HUES64 (cell line): Measurements from ENCODE around the gene GRIA1.
"Not testable (repeated sequence)": the region's sequence is repeated elsewhere in the genome, so short reads cannot be mapped to it uniquely, and the experiment has no call there.

Experiments used
- H3K27ac ChIP-seq: 2 replicates; pipeline ENCODE4 v1.7.0; 2013; ENCODE audit warnings: low read depth, low read length, inconsistent platforms
- H3K27me3 ChIP-seq: 2 replicates; pipeline ENCODE4 v1.6.1; 2013; ENCODE audit warnings: mild to moderate bottlenecking, low read length; ENCODE audit not compliant: insufficient read depth
- H3K36me3 ChIP-seq: 2 replicates; pipeline ENCODE4 v1.6.1; 2013; ENCODE audit warnings: mild to moderate bottlenecking, low read length; ENCODE audit not compliant: insufficient read depth
- H3K4me1 ChIP-seq: 2 replicates; pipeline ENCODE4 v1.6.1; 2013; ENCODE audit warnings: mild to moderate bottlenecking, low read length, moderate library complexity; ENCODE audit not compliant: insufficient read depth
- H3K4me3 ChIP-seq: 2 replicates; pipeline ENCODE4 v1.5.1; 2013; ENCODE audit warnings: mild to moderate bottlenecking, low read length, moderate library complexity
- H3K9ac ChIP-seq: 2 replicates; pipeline ENCODE4 v1.6.1; 2013; ENCODE audit warnings: mild to moderate bottlenecking, low read depth, low read length
- H3K9me3 ChIP-seq: 2 replicates; pipeline ENCODE4 v1.6.1; 2013; ENCODE audit warnings: low read depth, low read length; ENCODE audit not compliant: insufficient read depth
- WGBS: fragments of 150-250, 120-280 bp; methylation state at CpG from one replicate; pipeline ENCODE4 v1.1.7; 2013; ENCODE audit warnings: missing lambda C conversion rate; 5-methylcytosine and 5-hydroxymethylcytosine counted together

GRIA1 gene

DNA sequence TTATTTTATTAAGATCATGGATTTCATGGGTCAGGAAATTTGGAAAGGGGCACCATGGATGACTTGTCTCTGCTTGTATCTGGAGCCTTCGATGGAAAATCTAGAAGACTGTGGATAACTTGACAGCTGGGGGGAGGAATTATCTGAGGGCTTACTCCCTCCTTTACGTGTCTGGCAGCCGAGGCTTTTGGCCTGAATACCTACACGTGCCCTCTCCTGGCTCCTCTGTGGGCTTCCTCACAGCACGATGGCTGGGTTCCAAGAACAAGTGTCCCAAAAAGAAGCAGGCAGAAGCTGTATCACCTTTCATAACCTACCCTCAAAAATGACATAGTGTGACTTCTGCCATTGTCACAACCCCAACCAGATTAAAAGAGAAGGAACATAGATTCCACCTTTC lies 228.9 kb downstream of the GRIA1 start:
- no peak overlapping the region for H3K9ac ChIP-seq
- H3K27ac ChIP-seq: no peak overlapping the region
- H3K4me1 ChIP-seq: no peaks in the 10 kb centered on the region
- H3K9me3 ChIP-seq: peaks cover 11% of the 10 kb centered on the region
- H3K36me3 ChIP-seq: no peaks in the 10 kb centered on the region
- H3K27me3 ChIP-seq: no peaks in the 10 kb centered on the region
- no peak overlapping the region for H3K4me3 ChIP-seq
- WGBS: 95% methylated on average over 5 of the region's 5 CpGs

DNA sequence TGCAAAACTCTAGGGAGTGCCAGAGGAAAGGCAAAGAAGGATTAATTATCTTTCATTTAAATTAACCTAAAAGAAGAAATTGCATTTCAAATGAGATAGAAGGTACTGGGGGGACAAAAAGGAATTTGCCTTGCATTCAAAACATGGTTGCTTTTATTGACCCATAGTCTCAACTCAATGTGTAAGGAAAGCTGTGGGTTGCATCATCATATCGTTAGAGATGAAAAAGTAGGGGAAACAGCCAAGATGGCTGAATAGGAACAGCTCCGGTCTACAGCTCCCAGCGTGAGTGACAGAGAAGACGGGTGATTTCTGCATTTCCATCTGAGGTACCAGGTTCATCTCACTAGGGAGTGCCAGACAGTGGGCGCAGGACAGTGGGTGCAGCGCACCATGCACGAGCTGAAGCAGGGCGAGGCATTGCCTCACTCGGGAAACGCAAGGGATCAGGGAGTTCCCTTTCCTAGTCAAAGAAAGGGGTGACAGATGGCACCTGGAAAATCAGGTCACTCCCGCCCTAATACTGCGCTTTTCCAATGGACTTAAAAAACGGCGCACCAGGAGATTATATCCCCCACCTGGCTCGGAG lies 232.6 kb downstream of the GRIA1 start:
- not testable (repeated sequence) for H3K27ac ChIP-seq, H3K9ac ChIP-seq, H3K4me3 ChIP-seq, H3K36me3 ChIP-seq, H3K27me3 ChIP-seq, H3K4me1 ChIP-seq
- WGBS: 91% methylated on average over 15 of the region's 15 CpGs
- H3K9me3 ChIP-seq: peaks cover 11% of the 10 kb centered on the region

DNA sequence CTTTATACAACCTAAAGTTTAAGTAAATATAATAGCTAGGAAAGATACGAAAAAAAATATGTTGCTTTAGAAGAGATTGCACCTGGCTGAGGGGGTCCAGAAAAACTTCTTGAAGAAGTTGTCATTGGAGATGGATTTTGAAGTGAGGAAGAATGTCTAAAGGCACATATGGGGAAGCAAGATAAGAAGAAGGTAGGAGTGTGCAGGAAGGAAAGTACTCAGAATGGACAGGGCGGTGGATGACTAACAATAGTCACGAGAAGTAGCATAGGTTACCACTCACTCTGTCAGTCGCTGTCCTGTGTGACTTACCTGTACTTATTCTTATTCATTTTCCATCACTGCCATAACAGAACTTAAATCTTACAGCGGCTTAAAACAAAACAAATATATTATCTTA lies 251.6 kb downstream of the GRIA1 start:
- Histone ChIP-seq H3K9me3 (0 out of 2 replicates have a peak, but pooled peaks cover 5% of the 10 kb centered on the region), H3K27ac (no peak overlapping the region), H3K4me3 (no peak overlapping the region), H3K9ac (no peak overlapping the region), H3K36me3 (no peaks in the 10 kb centered on the region), H3K4me1 (no peaks in the 10 kb centered on the region), H3K27me3 (no peaks in the 10 kb centered on the region)
- 82% methylated on average over 5 of the region's 5 CpGs for WGBS

DNA sequence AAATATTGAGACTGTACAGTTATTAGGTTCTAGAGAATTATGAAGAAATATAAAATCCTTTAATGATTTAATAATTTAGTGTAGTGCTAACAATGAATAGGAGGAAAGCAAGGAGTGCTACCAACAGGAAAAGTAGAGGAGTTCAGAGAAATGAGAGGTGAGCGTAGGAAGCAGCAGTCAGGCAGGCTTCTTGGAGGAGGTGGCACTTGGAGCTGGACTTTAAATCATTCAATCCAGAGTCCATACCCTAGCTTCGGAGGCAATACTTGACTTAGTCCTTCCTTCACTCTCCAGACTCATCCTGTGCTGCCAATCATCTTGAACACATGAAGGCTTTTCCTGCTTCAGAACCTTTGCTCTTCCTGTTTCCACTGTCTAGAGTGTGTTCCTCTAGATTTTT lies 254.3 kb downstream of the GRIA1 start:
- H3K36me3 ChIP-seq: no peaks in the 10 kb centered on the region
- H3K4me3 ChIP-seq: no peak overlapping the region
- H3K27me3 ChIP-seq: no peaks in the 10 kb centered on the region
- H3K9ac ChIP-seq: no peak overlapping the region
- no peaks in the 10 kb centered on the region for H3K4me1 ChIP-seq
- no peak overlapping the region for H3K27ac ChIP-seq
- 0 out of 2 replicates have a peak, but pooled peaks cover 6% of the 10 kb centered on the region for H3K9me3 ChIP-seq
- 96% methylated on average over 2 of the region's 2 CpGs for WGBS

DNA sequence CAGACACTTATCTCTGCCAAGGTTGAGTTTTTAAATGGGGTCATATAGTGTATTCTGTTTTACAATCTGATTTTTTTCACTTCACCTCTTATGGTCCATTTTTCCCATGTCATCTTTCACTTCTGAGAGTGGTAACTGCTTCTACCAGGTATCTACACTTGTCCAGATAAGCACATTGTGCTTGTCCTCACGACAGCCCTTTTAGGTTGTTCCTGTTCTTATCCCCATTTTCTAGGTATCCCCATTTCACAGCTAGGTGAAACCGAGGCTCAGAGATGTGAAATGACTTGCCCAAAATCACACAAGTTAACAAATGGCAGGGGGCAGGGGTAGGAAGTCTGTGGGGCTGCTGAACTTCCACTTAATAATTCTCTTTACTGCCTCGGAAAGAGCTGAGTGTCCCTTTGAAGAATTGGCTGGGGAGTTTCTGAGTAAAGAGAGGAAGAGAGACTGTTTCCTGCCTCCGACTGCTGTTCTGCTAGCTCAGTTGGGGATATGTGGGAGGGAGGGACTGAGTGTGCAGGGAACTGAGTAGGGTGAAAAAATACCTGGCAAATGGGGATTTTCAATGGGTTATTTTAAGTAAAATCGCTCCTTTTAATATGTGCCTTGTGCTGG lies 255.4 kb downstream of the GRIA1 start:
- Histone ChIP-seq H3K9me3 (0 out of 2 replicates have a peak, but pooled peaks cover 6% of the 10 kb centered on the region), H3K4me3 (no peak overlapping the region), H3K36me3 (no peaks in the 10 kb centered on the region), H3K27me3 (no peaks in the 10 kb centered on the region), H3K4me1 (no peaks in the 10 kb centered on the region), H3K27ac (no peak overlapping the region), H3K9ac (no peak overlapping the region)
- WGBS: 86% methylated on average over 5 of the region's 5 CpGs

DNA sequence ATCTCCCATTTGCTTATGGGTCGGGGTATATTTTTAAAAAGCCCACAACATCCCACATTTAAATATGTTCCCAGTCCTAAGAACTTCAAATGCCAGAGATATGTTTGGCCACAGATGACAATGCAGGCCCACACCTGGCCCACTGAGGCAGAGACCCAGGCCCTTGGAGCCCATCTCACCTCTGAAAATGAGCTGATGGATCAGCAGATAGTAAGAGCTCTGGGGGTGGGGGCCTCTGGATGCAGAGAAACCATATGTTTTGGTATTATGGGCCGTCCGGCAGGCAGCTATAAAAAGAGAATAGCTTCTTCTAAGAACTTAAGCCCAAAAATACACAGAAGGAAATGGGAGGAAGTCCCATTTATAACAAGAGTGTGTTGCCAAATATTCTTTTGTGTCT lies 256.0 kb downstream of the GRIA1 start:
- no peaks in the 10 kb centered on the region for H3K4me1 ChIP-seq
- no peak overlapping the region for H3K9ac ChIP-seq
- 0 out of 2 replicates have a peak, but pooled peaks cover 6% of the 10 kb centered on the region for H3K9me3 ChIP-seq
- H3K27ac ChIP-seq: no peak overlapping the region
- 90% methylated on average over 3 of the region's 3 CpGs for WGBS
- no peaks in the 10 kb centered on the region for H3K27me3 ChIP-seq
- no peaks in the 10 kb centered on the region for H3K36me3 ChIP-seq
- H3K4me3 ChIP-seq: no peak overlapping the region

DNA sequence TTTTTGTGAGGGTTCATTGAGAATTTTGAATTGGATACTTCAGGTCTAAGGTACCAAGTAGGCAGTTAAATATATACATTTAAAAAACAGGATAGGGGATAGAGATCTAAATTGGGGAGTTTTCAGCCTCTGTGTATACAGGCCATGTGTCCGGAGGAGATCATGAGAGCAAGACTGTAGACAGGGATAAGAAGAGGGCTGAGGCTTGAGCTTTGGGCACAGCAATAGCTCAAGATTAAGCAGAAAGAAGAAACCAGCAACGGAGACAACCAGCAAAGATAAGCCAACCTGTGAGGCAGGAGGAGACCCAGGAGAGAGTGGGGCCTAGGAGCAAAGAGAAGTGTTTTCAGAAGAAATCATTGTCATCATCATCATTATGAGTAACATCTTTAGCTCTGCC lies 258.4 kb downstream of the GRIA1 start:
- H3K36me3 ChIP-seq: no peaks in the 10 kb centered on the region
- whole genome bisulfite sequencing: 90% methylated on average over 2 of the region's 2 CpGs
- H3K4me3 ChIP-seq: no peak overlapping the region
- H3K9ac ChIP-seq: no peak overlapping the region
- no peaks in the 10 kb centered on the region for H3K27me3 ChIP-seq
- H3K27ac ChIP-seq: no peak overlapping the region
- peaks cover 2% of the 10 kb centered on the region; the same call in 1 of the 2 replicates for H3K4me1 ChIP-seq
- H3K9me3 ChIP-seq: 0 out of 2 replicates have a peak, but pooled peaks cover 6% of the 10 kb centered on the region

DNA sequence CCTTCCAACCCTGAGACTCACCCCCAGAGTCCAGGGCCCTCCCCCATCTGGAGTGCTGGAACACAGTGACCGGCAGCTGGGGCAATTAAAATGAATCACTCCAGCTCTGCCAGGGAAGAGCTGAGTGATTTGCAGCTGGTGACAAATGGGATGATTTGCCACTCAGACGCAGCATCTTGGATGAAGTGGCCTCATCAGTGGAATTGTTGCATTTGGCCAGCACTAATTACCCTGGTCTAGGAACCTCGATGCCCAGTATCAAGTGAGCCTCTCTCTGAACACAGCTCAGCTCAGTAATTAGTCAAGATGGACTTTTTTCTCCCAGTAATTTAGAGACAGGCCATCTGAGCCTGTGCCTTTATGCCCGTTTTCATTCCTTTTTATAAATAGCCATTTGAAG lies 259.5 kb downstream of the GRIA1 start:
- no peak overlapping the region for H3K4me3 ChIP-seq
- 0 out of 2 replicates have a peak, but pooled peaks cover 6% of the 10 kb centered on the region for H3K9me3 ChIP-seq
- H3K27ac ChIP-seq: no peak overlapping the region
- H3K4me1 ChIP-seq: peaks cover 8% of the 10 kb centered on the region; the same call in 1 of the 2 replicates
- no peaks in the 10 kb centered on the region for H3K36me3 ChIP-seq
- WGBS: 90% methylated on average over 4 of the region's 4 CpGs
- no peaks in the 10 kb centered on the region for H3K27me3 ChIP-seq
- no peak overlapping the region for H3K9ac ChIP-seq

DNA sequence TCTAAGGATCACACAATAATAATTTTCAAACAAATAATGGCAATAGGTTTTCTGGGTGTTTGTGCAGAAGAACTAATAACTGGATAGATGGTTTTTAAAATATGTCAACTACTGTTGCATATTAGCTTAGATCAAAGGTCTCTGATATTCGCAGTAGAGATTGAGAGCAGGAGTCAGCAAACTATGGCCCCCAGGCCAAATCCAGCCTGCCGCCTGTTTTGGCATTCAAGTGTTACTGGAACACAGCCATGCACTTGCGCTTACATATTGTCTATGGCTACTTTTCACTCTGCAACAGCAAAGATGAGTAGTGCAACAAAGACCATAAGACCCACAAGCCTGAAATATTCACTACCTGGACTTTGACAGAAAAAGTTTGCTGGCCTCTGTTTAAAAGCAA lies 260.8 kb downstream of the GRIA1 start:
- WGBS: 95% methylated on average over 3 of the region's 3 CpGs
- H3K27ac ChIP-seq: no peak overlapping the region
- H3K4me3 ChIP-seq: no peak overlapping the region
- 0 out of 2 replicates have a peak, but pooled peaks cover 6% of the 10 kb centered on the region for H3K9me3 ChIP-seq
- no peak overlapping the region for H3K9ac ChIP-seq
- no peaks in the 10 kb centered on the region for H3K36me3 ChIP-seq
- H3K27me3 ChIP-seq: no peaks in the 10 kb centered on the region
- H3K4me1 ChIP-seq: peaks cover 8% of the 10 kb centered on the region; the same call in 1 of the 2 replicates

DNA sequence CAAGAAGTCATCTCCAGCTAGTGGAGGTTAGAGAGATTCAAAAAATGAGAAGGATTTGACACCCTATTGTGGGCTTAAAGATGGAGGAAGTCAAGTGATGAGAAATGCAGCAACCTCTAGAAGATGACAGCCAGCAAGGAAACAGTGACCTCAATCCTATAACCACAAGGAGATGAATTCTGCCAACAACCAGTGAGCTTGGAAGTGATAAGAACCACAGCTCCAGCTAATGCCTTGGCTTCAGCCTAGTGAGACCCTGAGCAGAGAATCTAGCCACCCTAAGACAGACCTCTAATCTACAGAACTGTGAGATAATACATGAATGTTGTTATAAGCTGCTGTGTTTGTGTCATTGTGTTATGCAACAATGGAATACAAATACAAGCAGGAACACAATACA lies 262.4 kb downstream of the GRIA1 start:
- no peak overlapping the region for H3K9ac ChIP-seq
- H3K27me3 ChIP-seq: no peaks in the 10 kb centered on the region
- H3K4me1 ChIP-seq: peaks cover 8% of the 10 kb centered on the region; the same call in 1 of the 2 replicates

DNA sequence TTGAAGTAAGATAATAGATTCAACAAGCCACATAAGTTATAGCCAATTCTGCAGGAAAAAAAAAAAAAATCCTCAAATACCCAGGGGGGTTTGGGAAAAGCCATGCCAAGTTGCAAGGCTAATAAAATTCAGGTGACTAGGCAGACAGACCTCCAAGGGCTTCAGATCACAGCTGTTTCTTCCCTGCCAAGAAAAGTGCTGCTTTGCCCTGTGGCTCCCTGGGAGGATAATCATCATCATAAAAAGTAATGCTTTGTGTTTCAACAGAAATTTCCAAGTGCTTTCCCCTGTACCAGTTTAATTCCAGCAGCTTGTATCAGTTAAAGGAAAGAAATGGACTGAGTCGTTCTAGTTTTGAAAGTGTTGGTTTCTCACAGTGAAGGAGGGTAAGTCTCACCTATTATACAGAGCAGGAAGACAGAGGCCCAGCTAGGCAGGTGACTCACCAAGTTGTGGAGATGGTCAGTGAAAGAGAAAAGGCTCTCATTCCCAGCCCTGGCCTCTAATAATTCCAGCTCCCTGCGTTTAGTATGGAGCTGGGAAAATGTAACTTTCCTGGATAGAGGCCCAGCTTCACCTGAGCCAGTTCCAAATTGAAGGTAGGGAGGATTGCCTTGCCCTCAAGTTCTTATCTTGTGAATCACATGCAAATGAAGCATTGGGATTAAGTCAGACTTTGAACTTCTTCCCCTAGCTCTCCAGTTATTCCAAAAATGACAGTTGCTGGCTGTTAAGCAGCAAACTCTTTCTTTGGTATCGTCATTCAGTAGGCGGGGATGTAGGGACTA lies 263.4 kb downstream of the GRIA1 start:
- WGBS: 63% methylated on average over 3 of the region's 4 CpGs
- no peak overlapping the region for H3K27ac ChIP-seq
- no peaks in the 10 kb centered on the region for H3K36me3 ChIP-seq
- H3K27me3 ChIP-seq: no peaks in the 10 kb centered on the region
- no peaks in the 10 kb centered on the region for H3K9me3 ChIP-seq
- peaks cover 8% of the 10 kb centered on the region; the same call in 1 of the 2 replicates for H3K4me1 ChIP-seq
- no peak overlapping the region for H3K4me3 ChIP-seq
- no peak overlapping the region for H3K9ac ChIP-seq

More for the DNA sequence above, 262.4 kb downstream of the GRIA1 start:
- H3K9me3 ChIP-seq: no peaks in the 10 kb centered on the region
- H3K4me3 ChIP-seq: no peak overlapping the region
- H3K36me3 ChIP-seq: no peaks in the 10 kb centered on the region
- H3K27ac ChIP-seq: no peak overlapping the region
